OCI-LY3 (cell line): Measurements from ENCODE around the gene RBPJL.
"Not testable (repeated sequence)": the region's sequence is repeated elsewhere in the genome, so short reads cannot be mapped to it uniquely, and the experiment has no call there.

Experiments
- H2AFZ ChIP-seq: fragments of 200-600, 300-600 bp; shearing (Covaris generic); 2 replicates; pipeline ENCODE4 v1.6.0; 2014; ENCODE audit warnings: antibody characterized with exemption, low read depth, low read length
- H3K27ac ChIP-seq: fragments of 200-600, 300-600 bp; sonication (generic); 2 replicates; pipeline ENCODE4 v1.5.1; 2014; ENCODE audit warnings: mild to moderate bottlenecking, low read length, moderate library complexity, mixed read lengths
- H3K27me3 ChIP-seq: fragments of 200-600, 300-600 bp; sonication (generic); 2 replicates; pipeline ENCODE4 v1.6.1; 2014; ENCODE audit warnings: low read depth, low read length, mixed read lengths
- H3K36me3 ChIP-seq: fragments of 200-600, 300-600 bp; sonication (generic); replicated peaks from 2 replicates; pipeline ENCODE3; 2014; ENCODE audit warnings: low read depth, low read length, mixed read lengths
- H3K4me1 ChIP-seq: fragments of 300-600, 200-600 bp; sonication (generic); 2 replicates; pipeline ENCODE4 v1.6.1; 2014; ENCODE audit warnings: low read length, mixed read lengths
- H3K4me2 ChIP-seq: fragments of 200-600, 300-600 bp; sonication (generic); 2 replicates; pipeline ENCODE4 v1.6.1; 2014; ENCODE audit warnings: low read length, mixed read lengths
- H3K4me3 ChIP-seq: fragments of 300-600, 200-600 bp; sonication (generic); 2 replicates; pipeline ENCODE4 v1.5.1; 2014; ENCODE audit warnings: antibody characterized with exemption, mild to moderate bottlenecking, low read length, moderate library complexity
- H3K79me2 ChIP-seq: fragments of 300-600, 200-600 bp; shearing (Covaris generic); 2 replicates; pipeline ENCODE4 v1.6.1; 2014; ENCODE audit warnings: mild to moderate bottlenecking, low read length, mixed read lengths
- H3K9ac ChIP-seq: fragments of 300-600, 200-600 bp; shearing (Covaris generic); 2 replicates; pipeline ENCODE4 v1.6.0; 2014; ENCODE audit warnings: mild to moderate bottlenecking, low read length, moderate library complexity
- H3K9me3 ChIP-seq: fragments of 200-600, 300-600 bp; shearing (Covaris generic); 2 replicates; pipeline ENCODE4 v1.6.1; 2014; ENCODE audit warnings: low read length, mixed read lengths; ENCODE audit not compliant: insufficient read depth
- H4K20me1 ChIP-seq: fragments of 200-600, 300-600 bp; sonication (generic); 2 replicates; pipeline ENCODE4 v1.6.1; 2016; ENCODE audit warnings: low read length, mixed read lengths; ENCODE audit not compliant: insufficient read depth
- EZH2phosphoT487 ChIP-seq: fragments of 200-600 bp; shearing (Covaris generic); IDR thresholded peaks from 2 replicates; pipeline ENCODE4 v1.6.1; 2018; ENCODE audit warnings: antibody characterized with exemption, mixed run types, low read depth
- TF ChIP-seq, protein P1 (sequence below): fragments of 200-600, 300-600 bp; sonication (generic); IDR thresholded peaks from 2 replicates; pipeline ENCODE4 v1.5.1; 2014; ENCODE audit warnings: antibody characterized with exemption, low read length, low read depth

RBPJL gene

GRCh38 chr20:45350217-45350616 lies 43.6 kb downstream of the RBPJL start:
- Histone ChIP-seq H4K20me1 (peaks cover 13% of the 10 kb centered on the region), H3K4me3 (no peak overlapping the region), H3K9me3 (no peaks in the 10 kb centered on the region), H3K4me2 (no peak overlapping the region), H3K27ac (no peak overlapping the region), H3K4me1 (peaks cover 39% of the 10 kb centered on the region), H3K9ac (no peak overlapping the region), H3K27me3 (0 out of 2 replicates have a peak, but pooled peaks cover 2% of the 10 kb centered on the region), H3K79me2 (peaks cover 23% of the 10 kb centered on the region; the same call in 1 of the 2 replicates), H2AFZ (no peak overlapping the region), H3K36me3 (no peaks in the 10 kb centered on the region)
- no peak for TF ChIP-seq EZH2phosphoT487
- TF ChIP-seq, protein P1, sequence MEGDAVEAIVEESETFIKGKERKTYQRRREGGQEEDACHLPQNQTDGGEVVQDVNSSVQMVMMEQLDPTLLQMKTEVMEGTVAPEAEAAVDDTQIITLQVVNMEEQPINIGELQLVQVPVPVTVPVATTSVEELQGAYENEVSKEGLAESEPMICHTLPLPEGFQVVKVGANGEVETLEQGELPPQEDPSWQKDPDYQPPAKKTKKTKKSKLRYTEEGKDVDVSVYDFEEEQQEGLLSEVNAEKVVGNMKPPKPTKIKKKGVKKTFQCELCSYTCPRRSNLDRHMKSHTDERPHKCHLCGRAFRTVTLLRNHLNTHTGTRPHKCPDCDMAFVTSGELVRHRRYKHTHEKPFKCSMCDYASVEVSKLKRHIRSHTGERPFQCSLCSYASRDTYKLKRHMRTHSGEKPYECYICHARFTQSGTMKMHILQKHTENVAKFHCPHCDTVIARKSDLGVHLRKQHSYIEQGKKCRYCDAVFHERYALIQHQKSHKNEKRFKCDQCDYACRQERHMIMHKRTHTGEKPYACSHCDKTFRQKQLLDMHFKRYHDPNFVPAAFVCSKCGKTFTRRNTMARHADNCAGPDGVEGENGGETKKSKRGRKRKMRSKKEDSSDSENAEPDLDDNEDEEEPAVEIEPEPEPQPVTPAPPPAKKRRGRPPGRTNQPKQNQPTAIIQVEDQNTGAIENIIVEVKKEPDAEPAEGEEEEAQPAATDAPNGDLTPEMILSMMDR, result no peak

DNA sequence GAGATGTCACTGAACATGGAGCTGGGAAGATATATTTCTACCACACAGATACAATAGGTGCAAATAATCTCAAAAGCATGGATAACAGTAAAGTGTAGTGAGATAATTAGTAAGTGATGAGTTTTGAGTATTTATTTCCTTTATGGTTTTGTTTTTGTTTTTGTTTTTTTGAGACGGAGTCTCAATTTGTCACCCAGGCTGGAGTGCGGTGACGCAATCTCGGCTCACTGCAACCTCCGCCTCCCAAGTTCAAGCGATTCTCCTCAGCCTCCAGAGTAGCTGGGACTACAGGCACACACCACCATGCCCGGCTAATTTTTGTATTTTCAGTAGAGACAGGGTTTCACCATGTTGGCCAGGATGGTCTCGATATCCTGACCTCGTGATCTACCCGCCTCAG lies 44.2 kb downstream of the RBPJL start:
- H3K4me2 ChIP-seq, H3K27me3 ChIP-seq, H3K36me3 ChIP-seq, H2AFZ ChIP-seq, H3K9me3 ChIP-seq, H3K4me3 ChIP-seq, H4K20me1 ChIP-seq, H3K27ac ChIP-seq, H3K9ac ChIP-seq: not testable (repeated sequence)
- Histone ChIP-seq H3K79me2 (peaks cover 17% of the 10 kb centered on the region; the same call in 1 of the 2 replicates), H3K4me1 (peaks cover 39% of the 10 kb centered on the region)

DNA sequence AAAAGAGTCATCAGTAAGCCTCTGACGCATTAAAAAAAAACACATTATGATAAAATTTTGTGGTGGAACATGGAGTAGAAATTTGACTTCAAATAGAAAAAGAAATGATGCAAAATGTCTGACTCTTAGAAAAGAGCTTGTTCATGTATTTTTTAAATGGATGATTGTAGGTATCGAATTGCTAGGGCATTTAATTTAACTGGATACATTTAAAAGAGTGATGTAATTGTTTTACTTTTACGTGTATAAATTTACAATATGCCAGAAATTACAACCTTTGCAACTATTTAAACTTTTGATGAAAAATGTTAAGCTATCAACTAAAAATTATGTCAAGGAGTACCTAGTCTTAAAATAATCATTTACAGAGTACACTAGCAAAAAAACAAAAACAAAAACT lies 46.1 kb downstream of the RBPJL start:
- 0 out of 2 replicates have a peak, but pooled peaks cover 2% of the 10 kb centered on the region for H3K27me3 ChIP-seq
- TF ChIP-seq, protein P1, result no peak
- no peak for TF ChIP-seq EZH2phosphoT487
- H3K9ac ChIP-seq, result no peak overlapping the region
- no peaks in the 10 kb centered on the region for H3K9me3 ChIP-seq
- H3K79me2 ChIP-seq, result no peaks in the 10 kb centered on the region
- H2AFZ ChIP-seq, result no peak overlapping the region
- no peak overlapping the region for H3K4me3 ChIP-seq
- no peak overlapping the region for H3K4me2 ChIP-seq
- H3K27ac ChIP-seq, result no peak overlapping the region
- no peaks in the 10 kb centered on the region for H4K20me1 ChIP-seq
- no peaks in the 10 kb centered on the region for H3K36me3 ChIP-seq
- peaks cover 21% of the 10 kb centered on the region for H3K4me1 ChIP-seq

DNA sequence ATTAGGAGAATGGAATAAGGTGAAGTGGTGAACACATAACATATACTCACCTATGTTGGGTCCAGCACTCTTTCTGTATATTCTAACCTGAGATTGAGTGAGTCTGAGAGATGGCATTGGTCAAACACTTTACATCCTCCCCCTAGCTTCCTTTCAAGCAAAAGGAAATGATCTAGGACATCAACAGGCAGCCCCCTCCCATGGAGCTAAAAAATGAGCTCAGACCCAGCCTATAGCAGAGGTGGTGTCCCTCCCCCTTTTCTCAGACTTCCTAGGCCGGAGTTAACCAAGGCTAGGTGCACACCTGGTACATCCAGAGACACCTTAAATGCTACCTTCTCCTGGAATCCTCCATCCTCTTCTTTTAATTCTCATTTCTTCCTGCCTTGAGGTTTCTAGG lies 47.1 kb downstream of the RBPJL start:
- Histone ChIP-seq H3K4me1 (peaks cover 24% of the 10 kb centered on the region), H3K4me3 (no peak overlapping the region), H3K27ac (no peak overlapping the region), H3K9me3 (no peaks in the 10 kb centered on the region), H4K20me1 (no peaks in the 10 kb centered on the region), H2AFZ (no peak overlapping the region), H3K9ac (no peak overlapping the region), H3K4me2 (no peak overlapping the region), H3K27me3 (0 out of 2 replicates have a peak, but pooled peaks cover 2% of the 10 kb centered on the region), H3K79me2 (no peaks in the 10 kb centered on the region), H3K36me3 (no peaks in the 10 kb centered on the region)
- no peak for TF ChIP-seq EZH2phosphoT487
- TF ChIP-seq, protein P1, result no peak
